ENCODE results near the gene NDRG2.

DNA sequence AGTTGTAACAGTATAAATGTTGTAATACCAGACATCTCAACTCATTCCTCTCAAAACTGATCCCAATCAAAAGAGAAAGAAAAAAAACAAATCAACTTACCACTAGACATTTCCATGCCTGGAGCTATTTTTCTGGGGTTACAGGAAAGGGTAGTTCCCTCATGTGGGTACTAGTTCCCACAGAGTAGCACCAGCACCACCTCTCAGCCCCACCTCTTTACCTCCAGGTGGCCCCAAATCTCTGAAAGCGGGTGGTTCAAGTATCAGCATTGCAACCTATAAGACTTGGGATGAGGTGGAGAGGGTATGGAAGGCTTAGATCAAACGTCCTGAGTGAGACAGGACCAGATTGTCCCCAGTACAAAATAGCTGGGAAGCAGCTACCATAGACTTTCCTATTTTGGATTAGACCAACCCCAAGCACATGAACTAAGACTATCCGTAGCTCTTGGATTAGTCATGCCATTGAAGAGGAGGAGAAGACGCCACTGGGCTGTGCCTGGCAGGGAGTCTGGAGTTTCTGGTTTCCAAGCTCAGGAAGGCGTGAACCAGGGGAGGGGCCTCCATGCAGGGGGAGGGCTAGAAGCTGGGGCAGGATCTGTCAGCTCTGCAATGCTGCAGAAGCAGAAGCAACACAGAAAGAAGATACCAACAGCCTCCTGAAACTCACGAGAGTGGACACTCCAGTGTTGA is 26.0 kb downstream of the NDRG2 start, which contains the start of gene SLC39A2:
- TF ChIP-seq, protein P1, sequence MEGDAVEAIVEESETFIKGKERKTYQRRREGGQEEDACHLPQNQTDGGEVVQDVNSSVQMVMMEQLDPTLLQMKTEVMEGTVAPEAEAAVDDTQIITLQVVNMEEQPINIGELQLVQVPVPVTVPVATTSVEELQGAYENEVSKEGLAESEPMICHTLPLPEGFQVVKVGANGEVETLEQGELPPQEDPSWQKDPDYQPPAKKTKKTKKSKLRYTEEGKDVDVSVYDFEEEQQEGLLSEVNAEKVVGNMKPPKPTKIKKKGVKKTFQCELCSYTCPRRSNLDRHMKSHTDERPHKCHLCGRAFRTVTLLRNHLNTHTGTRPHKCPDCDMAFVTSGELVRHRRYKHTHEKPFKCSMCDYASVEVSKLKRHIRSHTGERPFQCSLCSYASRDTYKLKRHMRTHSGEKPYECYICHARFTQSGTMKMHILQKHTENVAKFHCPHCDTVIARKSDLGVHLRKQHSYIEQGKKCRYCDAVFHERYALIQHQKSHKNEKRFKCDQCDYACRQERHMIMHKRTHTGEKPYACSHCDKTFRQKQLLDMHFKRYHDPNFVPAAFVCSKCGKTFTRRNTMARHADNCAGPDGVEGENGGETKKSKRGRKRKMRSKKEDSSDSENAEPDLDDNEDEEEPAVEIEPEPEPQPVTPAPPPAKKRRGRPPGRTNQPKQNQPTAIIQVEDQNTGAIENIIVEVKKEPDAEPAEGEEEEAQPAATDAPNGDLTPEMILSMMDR (tag by site-specific recombination; IDR thresholded peaks at IDR 0.05) = no peak
- TF ChIP-seq ZNF76 (tag by site-specific recombination; IDR thresholded peaks at IDR 0.05; ENCODE audit: borderline replicate concordance, low read depth) = no peak
